Stimulated activated CD8-positive, alpha-beta memory T cell treated with anti-CD3 and anti-CD28 coated beads, Interleukin-12 subunit alpha, Interleukin-12 subunit beta, amount 100 ng/mL, for 4 hours (primary cell): ENCODE data around the gene C11orf54.
"Not testable (repeated sequence)": the region's sequence is repeated elsewhere in the genome, so short reads cannot be mapped to it uniquely, and the experiment has no call there.

Experiments
- DNase-seq: peaks from one replicate; pipeline ENCODE4 v3.0.0-alpha.2; 2020; ENCODE audit warnings: low read depth

C11orf54 gene

GRCh38 chr11:93734427-93735222 is 6.8 kb upstream of the C11orf54 start:
- no peak for DNase-seq

- DNase-seq = no peak
These were observed 5.8 kb upstream of the C11orf54 start for GRCh38 chr11:93735627-93736026.

- no peak for DNase-seq
These were observed 5.3 kb upstream of the C11orf54 start for GRCh38 chr11:93736129-93736528.

GRCh38 chr11:93737904-93738612 is 3.4 kb upstream of the C11orf54 start:
- no peak for DNase-seq

- DNase-seq = no peak
These were observed 2.8 kb upstream of the C11orf54 start for GRCh38 chr11:93738647-93739081.

- DNase-seq = peak; percentile 7
These were observed 1.3 kb upstream of the C11orf54 start for GRCh38 chr11:93740031-93740729.

- DNase-seq = peak; percentile 40
These were observed 760 bp upstream of the C11orf54 start for GRCh38 chr11:93740730-93741093.

- DNase-seq = no peak
These were observed 382 bp downstream of the C11orf54 start for GRCh38 chr11:93741882-93742226.

GRCh38 chr11:93743291-93743690 is 1.8 kb downstream of the C11orf54 start:
- no peak for DNase-seq

GRCh38 chr11:93744669-93745004 is 3.2 kb downstream of the C11orf54 start:
- DNase-seq = no peak

GRCh38 chr11:93745005-93745755 is 3.7 kb downstream of the C11orf54 start:
- DNase-seq = not testable (repeated sequence)

GRCh38 chr11:93746101-93746500 is 4.6 kb downstream of the C11orf54 start:
- DNase-seq = no peak

- DNase-seq = no peak
These were observed 5.7 kb downstream of the C11orf54 start for GRCh38 chr11:93747122-93747521.

- no peak for DNase-seq
These were observed 9.5 kb downstream of the C11orf54 start for GRCh38 chr11:93751001-93751400.

GRCh38 chr11:93753241-93753640 is 11.8 kb downstream of the C11orf54 start:
- DNase-seq = no peak

- no peak for DNase-seq
These were observed 15.3 kb downstream of the C11orf54 start for GRCh38 chr11:93756748-93757147.

GRCh38 chr11:93757301-93757700 is 15.8 kb downstream of the C11orf54 start:
- DNase-seq = no peak

- no peak for DNase-seq
These were observed 16.7 kb downstream of the C11orf54 start for GRCh38 chr11:93757924-93758865.

GRCh38 chr11:93759123-93759522 is 17.7 kb downstream of the C11orf54 start:
- not testable (repeated sequence) for DNase-seq

GRCh38 chr11:93761910-93762309 is 20.4 kb downstream of the C11orf54 start:
- no peak for DNase-seq

- no peak for DNase-seq
These were observed 24.1 kb downstream of the C11orf54 start for GRCh38 chr11:93765551-93765950.
